Mesenchymal stem cell (in vitro differentiated cells and primary cell): ENCODE data around the gene RCOR3.
"Not testable (repeated sequence)": the region's sequence is repeated elsewhere in the genome, so short reads cannot be mapped to it uniquely, and the experiment has no call there.

Experiments
- DNase-seq: peaks from one replicate; pipeline ENCODE4 v3.0.0-alpha.2; 2013
- H2AFZ ChIP-seq: one replicate; pipeline ENCODE4 v1.6.1; 2013; ENCODE audit warnings: low read depth, mild to moderate bottlenecking, control low read depth, inconsistent platforms, low read length, moderate library complexity
- H2AK5ac ChIP-seq: 2 replicates; pipeline ENCODE4 v1.6.1; 2013; ENCODE audit warnings: low read length, moderate library complexity, mild to moderate bottlenecking, inconsistent platforms; ENCODE audit not compliant: severe bottlenecking
- H2BK120ac ChIP-seq: one replicate; pipeline ENCODE4 v1.6.1; 2013; ENCODE audit warnings: low read depth, mild to moderate bottlenecking, inconsistent platforms, low read length, moderate library complexity
- H2BK12ac ChIP-seq, 2 experiments: one replicate each; pipeline ENCODE4 v1.6.1; 2013; ENCODE audit warnings: inconsistent platforms in 2 of 2, low read length in 2 of 2, mild to moderate bottlenecking in 2 of 2, moderate library complexity in 2 of 2, control low read depth in 1 of 2
- H2BK15ac ChIP-seq: one replicate; pipeline ENCODE4 v1.6.1; 2013; ENCODE audit warnings: mild to moderate bottlenecking, low read depth, inconsistent platforms; ENCODE audit not compliant: poor library complexity, severe bottlenecking
- H2BK5ac ChIP-seq: 2 replicates; pipeline ENCODE4 v1.6.1; 2013; ENCODE audit warnings: low read depth, mild to moderate bottlenecking, low read length, control low read depth, inconsistent platforms; ENCODE audit not compliant: poor library complexity, severe bottlenecking
- H3K14ac ChIP-seq, 2 experiments: one replicate each; pipeline ENCODE4 v1.6.1; 2013; ENCODE audit warnings: inconsistent platforms in 2 of 2, low read length in 2 of 2, control low read depth in 1 of 2, mild to moderate bottlenecking in 1 of 2, moderate library complexity in 1 of 2
- H3K18ac ChIP-seq, 2 experiments: one replicate each; pipeline ENCODE4 v1.6.1; 2013; ENCODE audit warnings: inconsistent platforms in 2 of 2, low read length in 2 of 2, control low read depth in 1 of 2, low read depth in 1 of 2, mild to moderate bottlenecking in 1 of 2
- H3K23ac ChIP-seq, 2 experiments: one replicate each; pipeline ENCODE4 v1.6.1; 2013; ENCODE audit warnings: inconsistent platforms in 2 of 2, low read length in 2 of 2, mild to moderate bottlenecking in 2 of 2, moderate library complexity in 2 of 2, control low read depth in 1 of 2
- H3K27ac ChIP-seq: 2 replicates; pipeline ENCODE4 v1.5.1; 2013; ENCODE audit warnings: mild to moderate bottlenecking, moderate library complexity, low read length, control low read depth, inconsistent platforms; ENCODE audit not compliant: poor library complexity, severe bottlenecking
- H3K27me3 ChIP-seq, 2 experiments: 2 replicates each; pipeline versions ENCODE4 v1.6.1 to v1.7.0; 2013; ENCODE audit warnings: low read length in 2 of 2, mild to moderate bottlenecking in 2 of 2, moderate library complexity in 2 of 2, control low read depth in 1 of 2, inconsistent platforms in 1 of 2; ENCODE audit not compliant: control insufficient read depth in 1 of 2, insufficient read depth in 1 of 2
- H3K36me3 ChIP-seq, 2 experiments: 2 replicates each; pipeline versions ENCODE4 v1.6.1 to v1.7.0; 2013; ENCODE audit warnings: low read length in 2 of 2, control low read depth in 1 of 2, inconsistent platforms in 1 of 2, low read depth in 1 of 2, mild to moderate bottlenecking in 1 of 2; ENCODE audit not compliant: insufficient read depth in 2 of 2, control insufficient read depth in 1 of 2
- H3K4ac ChIP-seq, 2 experiments: one replicate each; pipeline ENCODE4 v1.6.1; 2013; ENCODE audit warnings: inconsistent platforms in 2 of 2, low read length in 2 of 2, mild to moderate bottlenecking in 2 of 2, moderate library complexity in 2 of 2, control low read depth in 1 of 2, low read depth in 1 of 2
- H3K4me1 ChIP-seq: 2 replicates; pipeline ENCODE4 v1.6.1; 2013; ENCODE audit warnings: low read depth, low read length, control low read depth; ENCODE audit not compliant: control insufficient read depth, insufficient read depth
- H3K4me2 ChIP-seq: 2 replicates; pipeline ENCODE4 v1.6.1; 2013; ENCODE audit warnings: low read length, mild to moderate bottlenecking, inconsistent platforms; ENCODE audit not compliant: poor library complexity, severe bottlenecking
- H3K4me3 ChIP-seq, 2 experiments: 2 replicates each; pipeline versions ENCODE4 v1.5.1 to v1.7.0; 2013; ENCODE audit warnings: low read length in 2 of 2, mild to moderate bottlenecking in 2 of 2, control low read depth in 1 of 2, low read depth in 1 of 2; ENCODE audit not compliant: insufficient read depth in 1 of 2
- H3K79me1 ChIP-seq: replicated peaks from 2 replicates; pipeline ENCODE4 v1.6.1; 2013; ENCODE audit warnings: mild to moderate bottlenecking, control low read depth, low read length, inconsistent platforms; ENCODE audit not compliant: poor library complexity, severe bottlenecking
- H3K9ac ChIP-seq: 2 replicates; pipeline ENCODE4 v1.7.0; 2013; ENCODE audit warnings: mild to moderate bottlenecking, low read length, moderate library complexity
- H3K9me3 ChIP-seq: 2 replicates; pipeline ENCODE4 v1.7.0; 2013; ENCODE audit warnings: mild to moderate bottlenecking, low read length; ENCODE audit not compliant: control insufficient read depth
- H4K8ac ChIP-seq: one replicate; pipeline ENCODE4 v1.6.1; 2013; ENCODE audit warnings: inconsistent platforms, mild to moderate bottlenecking, low read length, moderate library complexity
- H4K91ac ChIP-seq: one replicate; pipeline ENCODE4 v1.6.1; 2013; ENCODE audit warnings: mild to moderate bottlenecking, low read length, inconsistent platforms
- WGBS: methylation state at CpG from one replicate; pipeline ENCODE4 v1.1.7; 2013; ENCODE audit warnings: mixed read lengths; 5-methylcytosine and 5-hydroxymethylcytosine counted together

Gene RCOR3

DNA sequence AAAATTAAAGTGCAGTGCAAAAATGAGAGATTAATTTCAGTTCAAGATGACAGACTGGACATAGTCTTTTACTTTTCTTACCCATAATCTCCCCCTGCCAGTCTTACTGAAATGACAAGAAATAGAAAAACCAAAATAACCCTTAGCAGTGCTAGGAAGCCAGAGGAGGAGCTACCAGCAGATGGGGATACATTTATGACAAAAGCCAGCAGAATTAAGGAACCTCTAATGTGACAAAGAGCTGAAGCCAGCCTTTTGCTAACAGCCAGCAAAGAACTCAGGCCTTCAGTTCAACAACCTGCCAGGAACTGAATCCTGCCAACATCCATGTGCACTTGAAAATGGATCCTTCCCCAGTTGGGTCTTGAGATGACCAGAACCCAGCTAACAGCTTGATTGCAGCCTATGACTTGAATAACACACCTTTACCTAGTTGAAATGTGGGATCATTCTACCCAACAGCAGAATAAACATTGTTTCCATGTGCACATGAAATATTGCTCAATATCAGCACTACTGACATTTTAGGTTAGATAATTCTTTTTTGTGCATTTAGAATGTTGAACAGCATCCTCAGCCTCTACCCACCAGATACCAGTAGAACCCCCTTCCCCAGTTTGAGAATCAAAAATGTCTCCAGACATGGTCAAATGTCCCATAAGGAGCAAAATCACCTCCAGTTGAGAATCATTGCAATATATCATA lies 59.6 kb downstream of the RCOR3 start:
- H3K18ac ChIP-seq, result no peak overlapping the region
- H3K23ac ChIP-seq, result no peak overlapping the region
- H2BK12ac ChIP-seq, result no peak overlapping the region
- H3K9me3 ChIP-seq, result no peaks in the 10 kb centered on the region
- no peak overlapping the region for H2BK5ac ChIP-seq
- H4K91ac ChIP-seq, result no peak overlapping the region
- H3K4me3 ChIP-seq, result no peak overlapping the region
- H2BK120ac ChIP-seq, result no peak overlapping the region
- no peak overlapping the region for H2BK15ac ChIP-seq
- no peak overlapping the region for H3K4me2 ChIP-seq
- H3K79me1 ChIP-seq, result no peaks in the 10 kb centered on the region
- no peak overlapping the region for H3K9ac ChIP-seq
- no peak overlapping the region for H3K27ac ChIP-seq
- DNase-seq, result no peak
- H3K36me3 ChIP-seq, result peaks cover 3 to 36% of the 10 kb centered on the region in 2 experiments
- H2AFZ ChIP-seq, result no peak overlapping the region
- no peak overlapping the region for H2AK5ac ChIP-seq
- no peak overlapping the region for H3K4ac ChIP-seq
- H3K4me1 ChIP-seq, result no peaks in the 10 kb centered on the region
- no peak overlapping the region for H4K8ac ChIP-seq
- no peak overlapping the region for H3K14ac ChIP-seq
- H3K27me3 ChIP-seq, result no peaks in the 10 kb centered on the region

GRCh38 chr1:211319892-211320291 lies 60.7 kb downstream of the RCOR3 start:
- Histone ChIP-seq H3K4me1 (no peaks in the 10 kb centered on the region), H3K23ac (no peak overlapping the region), H2BK12ac (no peak overlapping the region), H4K8ac (no peak overlapping the region), H2BK120ac (no peak overlapping the region), H2BK15ac (no peak overlapping the region), H2BK5ac (no peak overlapping the region), H3K36me3 (peaks cover 3 to 24% of the 10 kb centered on the region in 2 experiments), H2AK5ac (no peak overlapping the region), H3K18ac (no peak overlapping the region), H3K9ac (no peak overlapping the region), H2AFZ (no peak overlapping the region), H3K4me2 (no peak overlapping the region), H3K27ac (no peak overlapping the region), H3K27me3 (no peaks in the 10 kb centered on the region), H3K79me1 (no peaks in the 10 kb centered on the region), H3K9me3 (no peaks in the 10 kb centered on the region), H4K91ac (no peak overlapping the region), H3K4me3 (no peak overlapping the region), H3K14ac (no peak overlapping the region), H3K4ac (no peak overlapping the region)
- DNase-seq, result no peak

DNA sequence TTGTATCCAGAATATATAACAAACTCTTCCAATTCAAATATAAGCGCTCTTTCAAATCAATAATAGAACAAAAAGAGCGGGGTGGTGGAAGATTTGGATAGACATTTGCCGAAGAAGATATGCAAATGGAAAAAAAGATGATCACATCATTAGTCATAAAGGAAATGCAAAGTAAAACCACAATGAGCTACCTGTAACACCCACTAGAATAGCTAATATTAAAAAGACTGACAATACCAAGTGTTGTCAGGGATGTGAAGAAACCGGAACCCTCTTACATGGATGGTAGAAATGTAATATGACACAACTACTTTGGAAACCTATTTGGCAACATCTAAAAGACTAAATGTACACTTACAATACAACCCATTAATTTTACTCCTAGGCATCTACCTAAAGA lies 61.8 kb downstream of the RCOR3 start:
- no peak overlapping the region for H2BK12ac ChIP-seq
- peaks cover 3 to 13% of the 10 kb centered on the region in 2 experiments for H3K36me3 ChIP-seq
- no CpG with 5 or more reads among the region's 4 CpGs for WGBS
- no peak overlapping the region for H3K4ac ChIP-seq
- no peaks in the 10 kb centered on the region for H3K27me3 ChIP-seq
- no peak overlapping the region for H2AK5ac ChIP-seq
- H2AFZ ChIP-seq, result no peak overlapping the region
- H3K27ac ChIP-seq, result no peak overlapping the region
- no peak for DNase-seq
- no peak overlapping the region for H3K23ac ChIP-seq
- no peaks in the 10 kb centered on the region for H3K79me1 ChIP-seq
- H3K9me3 ChIP-seq, result no peaks in the 10 kb centered on the region
- no peak overlapping the region for H4K91ac ChIP-seq
- H4K8ac ChIP-seq, result no peak overlapping the region
- H2BK15ac ChIP-seq, result no peak overlapping the region
- no peak overlapping the region for H3K4me3 ChIP-seq
- no peak overlapping the region for H2BK120ac ChIP-seq
- H3K4me1 ChIP-seq, result no peaks in the 10 kb centered on the region
- no peak overlapping the region for H3K14ac ChIP-seq
- no peak overlapping the region for H2BK5ac ChIP-seq
- no peak overlapping the region for H3K4me2 ChIP-seq
- H3K9ac ChIP-seq, result no peak overlapping the region
- no peak overlapping the region for H3K18ac ChIP-seq

DNA sequence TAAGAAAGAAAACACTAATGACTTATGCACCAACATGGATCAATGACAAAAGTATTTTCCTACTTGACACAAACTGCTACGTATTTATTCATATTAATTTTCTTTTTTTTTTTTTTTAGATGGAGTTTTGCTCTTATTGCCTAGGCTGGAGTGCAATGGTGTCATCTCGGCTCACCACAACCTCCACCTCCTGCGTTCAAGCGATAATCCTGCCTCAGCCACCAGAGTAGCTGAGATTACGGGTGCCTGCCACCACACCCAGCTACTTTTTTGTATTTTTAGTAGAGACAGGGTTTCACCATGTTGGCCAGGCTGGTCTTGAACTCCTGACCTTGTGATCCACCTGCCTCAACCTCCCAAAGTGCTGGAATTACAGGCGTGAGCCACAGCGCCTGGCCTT lies 62.5 kb downstream of the RCOR3 start:
- not testable (repeated sequence) for H3K4me2 ChIP-seq, H3K36me3 ChIP-seq, DNase-seq, H3K18ac ChIP-seq, H2BK120ac ChIP-seq, H2BK12ac ChIP-seq, H2AFZ ChIP-seq, H3K9ac ChIP-seq, H3K4me3 ChIP-seq, H3K4me1 ChIP-seq, H3K27me3 ChIP-seq, H3K9me3 ChIP-seq, H4K8ac ChIP-seq, H4K91ac ChIP-seq, H2BK5ac ChIP-seq, H3K14ac ChIP-seq, H2BK15ac ChIP-seq, H2AK5ac ChIP-seq, H3K23ac ChIP-seq, H3K4ac ChIP-seq, H3K27ac ChIP-seq, H3K79me1 ChIP-seq
- 100% methylated on average over 4 of the region's 7 CpGs for whole genome bisulfite sequencing
